T-helper 17 cell (primary cell): ENCODE results near the gene C1QTNF1. TPM values are rescaled to one million over a fixed set of nuclear protein-coding genes. Genes with fewer than 3 reads are reported as not detected.

Source experiments
- ATAC-seq: fragments of 150-1000 bp; cut with Tn5 transposase; 2 replicates; pipeline ENCODE4 v1.10.0; 2021; ENCODE audit warnings: mild to moderate bottlenecking, moderate library complexity
- DNase-seq, 3 donors: peaks; one replicate each; pipeline versions ENCODE4 v3.0.0 to v3.0.0-alpha.2; 2020 to 2021
- H3K9me3 ChIP-seq: one replicate; pipeline ENCODE4 v1.7.0; 2013; ENCODE audit warnings: low read length, mild to moderate bottlenecking; ENCODE audit not compliant: control insufficient read depth, poor library complexity, severe bottlenecking
- H3K27ac Mint-ChIP-seq: one replicate; pipeline ENCODE4 v1.8.0; 2022; ENCODE audit warnings: mild to moderate bottlenecking, moderate library complexity, mixed read lengths
- H3K27me3 Mint-ChIP-seq: one replicate; pipeline ENCODE4 v1.8.0; 2022; ENCODE audit warnings: mixed read lengths
- H3K36me3 Mint-ChIP-seq: one replicate; pipeline ENCODE4 v1.8.0; 2022; ENCODE audit warnings: low read depth, mixed read lengths
- H3K4me1 Mint-ChIP-seq: one replicate; pipeline ENCODE4 v1.8.0; 2022; ENCODE audit warnings: mild to moderate bottlenecking, mixed read lengths
- H3K4me3 Mint-ChIP-seq: one replicate; pipeline ENCODE4 v1.8.0; 2022; ENCODE audit warnings: mild to moderate bottlenecking, moderate library complexity, mixed read lengths
- total RNA-seq, 4 donors: library from RNA in 2 of 4; stranded (reverse) in 2 of 4; gene quantifications; one replicate each; pipeline ENCODE4 v1.2.3 and lab custom pipeline; 2022 to 2026

The C1QTNF1 gene
- total RNA-seq, 2 donors from 2014 or later, result 0.13 TPM; not detected in 1

GRCh38 chr17:78986649-78987328 is 37.2 kb upstream of the C1QTNF1 start:
- Mint-ChIP-seq H3K27me3 (no peaks in the 10 kb centered on the region), H3K4me1 (peaks cover 14% of the 10 kb centered on the region), H3K4me3 (no peak overlapping the region), H3K27ac (no peak overlapping the region), H3K36me3 (no peaks in the 10 kb centered on the region)
- ATAC-seq (peak; percentile 44), DNase-seq (no peak)
- H3K9me3 ChIP-seq, result no peaks in the 10 kb centered on the region

- Mint-ChIP-seq H3K36me3 (peaks cover 3% of the 10 kb centered on the region), H3K4me1 (peaks cover 16% of the 10 kb centered on the region), H3K27ac (peak overlapping the region; percentile 77), H3K4me3 (no peak overlapping the region), H3K27me3 (no peaks in the 10 kb centered on the region)
- no peak for DNase-seq
- no peak for ATAC-seq
- H3K9me3 ChIP-seq, result no peaks in the 10 kb centered on the region
Observed at GRCh38 chr17:78988152-78988551, 35.8 kb upstream of the C1QTNF1 start.

GRCh38 chr17:78990349-78991016 is 33.5 kb upstream of the C1QTNF1 start:
- Mint-ChIP-seq H3K27me3 (no peaks in the 10 kb centered on the region), H3K27ac (no peak overlapping the region), H3K36me3 (peaks cover 3% of the 10 kb centered on the region), H3K4me3 (no peak overlapping the region), H3K4me1 (peaks cover 17% of the 10 kb centered on the region)
- H3K9me3 ChIP-seq, result no peaks in the 10 kb centered on the region
- ATAC-seq (no peak), DNase-seq (no peak)

- Mint-ChIP-seq H3K27ac (no peak overlapping the region), H3K4me1 (peaks cover 13% of the 10 kb centered on the region), H3K36me3 (peaks cover 3% of the 10 kb centered on the region), H3K4me3 (no peak overlapping the region), H3K27me3 (no peaks in the 10 kb centered on the region)
- DNase-seq, result no peak
- no peaks in the 10 kb centered on the region for H3K9me3 ChIP-seq
- ATAC-seq, result no peak
Observed at GRCh38 chr17:78991017-78991738, 32.8 kb upstream of the C1QTNF1 start.

- no peaks in the 10 kb centered on the region for H3K27me3 Mint-ChIP-seq
- no peak overlapping the region for H3K4me3 Mint-ChIP-seq
- ATAC-seq (no peak), DNase-seq (no peak)
- peaks cover 3% of the 10 kb centered on the region for H3K36me3 Mint-ChIP-seq
- no peak overlapping the region for H3K27ac Mint-ChIP-seq
- H3K9me3 ChIP-seq, result no peaks in the 10 kb centered on the region
- peaks cover 7% of the 10 kb centered on the region for H3K4me1 Mint-ChIP-seq
Observed at GRCh38 chr17:78991906-78992532, 31.9 kb upstream of the C1QTNF1 start.

- Mint-ChIP-seq H3K27me3 (no peaks in the 10 kb centered on the region), H3K4me1 (peaks cover 6% of the 10 kb centered on the region), H3K36me3 (peaks cover 3% of the 10 kb centered on the region), H3K4me3 (no peak overlapping the region), H3K27ac (no peak overlapping the region)
- peak in 1 of 3 donors; percentile 1 for DNase-seq
- no peaks in the 10 kb centered on the region for H3K9me3 ChIP-seq
- no peak for ATAC-seq
Observed at GRCh38 chr17:78992542-78993212, 31.3 kb upstream of the C1QTNF1 start.

- Mint-ChIP-seq H3K36me3 (peaks cover 3% of the 10 kb centered on the region), H3K4me3 (no peak overlapping the region), H3K27ac (peak overlapping the region; percentile 65), H3K27me3 (no peaks in the 10 kb centered on the region), H3K4me1 (peaks cover 6% of the 10 kb centered on the region)
- ATAC-seq (peak; percentile 74), DNase-seq (peak; percentile 16 to 52 (median 29))
- no peaks in the 10 kb centered on the region for H3K9me3 ChIP-seq
Observed at GRCh38 chr17:78993241-78993956, 30.6 kb upstream of the C1QTNF1 start.

- no peaks in the 10 kb centered on the region for H3K9me3 ChIP-seq
- H3K27me3 Mint-ChIP-seq, result no peaks in the 10 kb centered on the region
- H3K4me3 Mint-ChIP-seq, result no peak overlapping the region
- peak overlapping the region; percentile 65 for H3K27ac Mint-ChIP-seq
- peaks cover 6% of the 10 kb centered on the region for H3K4me1 Mint-ChIP-seq
- ATAC-seq (no peak), DNase-seq (no peak)
- H3K36me3 Mint-ChIP-seq, result peaks cover 3% of the 10 kb centered on the region
Observed at GRCh38 chr17:78993981-78994671, 29.8 kb upstream of the C1QTNF1 start.

- no peaks in the 10 kb centered on the region for H3K9me3 ChIP-seq
- H3K27ac Mint-ChIP-seq, result no peak overlapping the region
Observed at GRCh38 chr17:78995022-78995760, 28.8 kb upstream of the C1QTNF1 start.

GRCh38 chr17:78995761-78996451 is 28.1 kb upstream of the C1QTNF1 start:
- no peaks in the 10 kb centered on the region for H3K9me3 ChIP-seq
- ATAC-seq, result no peak
- Mint-ChIP-seq H3K27ac (no peak overlapping the region), H3K4me1 (peaks cover 7% of the 10 kb centered on the region), H3K27me3 (no peaks in the 10 kb centered on the region), H3K36me3 (peaks cover 3% of the 10 kb centered on the region), H3K4me3 (no peak overlapping the region)
- no peak for DNase-seq

More at GRCh38 chr17:78995022-78995760, 28.8 kb upstream of the C1QTNF1 start:
- H3K36me3 Mint-ChIP-seq, result peaks cover 3% of the 10 kb centered on the region
- peaks cover 6% of the 10 kb centered on the region for H3K4me1 Mint-ChIP-seq
- ATAC-seq (no peak), DNase-seq (no peak)
- H3K4me3 Mint-ChIP-seq, result no peak overlapping the region
- H3K27me3 Mint-ChIP-seq, result no peaks in the 10 kb centered on the region

- no peaks in the 10 kb centered on the region for H3K9me3 ChIP-seq
- Mint-ChIP-seq H3K27ac (no peak overlapping the region), H3K4me1 (peaks cover 12% of the 10 kb centered on the region), H3K27me3 (no peaks in the 10 kb centered on the region), H3K36me3 (peaks cover 3% of the 10 kb centered on the region), H3K4me3 (no peak overlapping the region)
- ATAC-seq (no peak), DNase-seq (no peak)
Observed at GRCh38 chr17:78996781-78997201, 27.2 kb upstream of the C1QTNF1 start.
